HEK293 (cell line): ENCODE measurements around the gene PTPRF.

Experiments used
- CTCF ChIA-PET: fragments of 350-600 bp; formaldehyde crosslinking; extraction: SDS; loops from one replicate; lab custom pipeline; 2021; ENCODE audit warnings: antibody characterized with exemption; lab: Yijun Ruan, JAX
- POLR2A ChIA-PET: fragments of 300-600 bp; formaldehyde crosslinking; extraction: SDS; loops from one replicate; lab custom pipeline; 2020; ENCODE audit warnings: antibody characterized with exemption, inconsistent platforms; lab: Yijun Ruan, JAX
- H3K27ac ChIP-seq: fragments of 200-500 bp; sonication (Bioruptor generic); 2 replicates; pipeline ENCODE4 v1.5.1; 2014; ENCODE audit warnings: low read depth, low read length, control low read depth, inconsistent platforms; ENCODE audit errors: extremely low read depth
- H3K36me3 ChIP-seq, 2 experiments: fragments of 200-500 bp in 1 of 2; sonication (Bioruptor generic) in 1 of 2; 1 replicate in 1 of 2; 2 replicates in 1 of 2; pipeline ENCODE4 v1.5.1; 2014 to 2017; ENCODE audit warnings: inconsistent platforms in 2 of 2, low read length in 2 of 2; ENCODE audit not compliant: control insufficient read depth in 2 of 2, insufficient read depth in 1 of 2
- H3K4me1 ChIP-seq: fragments of 200-500 bp; sonication (Bioruptor generic); 2 replicates; pipeline ENCODE4 v1.5.1; 2014; ENCODE audit warnings: mild to moderate bottlenecking, low read length, inconsistent platforms; ENCODE audit not compliant: control insufficient read depth, insufficient read depth
- H3K4me3 ChIP-seq: 2 replicates; pipeline ENCODE4 v1.5.1; 2011; ENCODE audit warnings: low read depth, mild to moderate bottlenecking, control low read depth, low read length, moderate library complexity
- H3K9me3 ChIP-seq: fragments of 200-500 bp; sonication (Bioruptor generic); 2 replicates; pipeline ENCODE4 v1.5.1; 2014; ENCODE audit warnings: low read depth, low read length, inconsistent platforms; ENCODE audit not compliant: control insufficient read depth, insufficient read depth
- BCL11A ChIP-seq: fragments of 450-650 bp; formaldehyde crosslinking; IDR thresholded peaks from 2 replicates; pipeline ENCODE4 v1.5.1; 2016; ENCODE audit warnings: low read depth, missing biosample characterization, missing genetic modification characterization
- EGR2 ChIP-seq: fragments of 450-650 bp; formaldehyde crosslinking; IDR thresholded peaks from 2 replicates; pipeline ENCODE4 v1.5.1; 2016; ENCODE audit warnings: low read depth, missing biosample characterization, missing genetic modification characterization
- HOXC10 ChIP-seq: sonication (generic); formaldehyde crosslinking; IDR thresholded peaks from 2 replicates; pipeline ENCODE4 v1.8.1; 2023; ENCODE audit warnings: mild to moderate bottlenecking, missing genetic modification reagents
- HOXD13 ChIP-seq: sonication (generic); formaldehyde crosslinking; IDR thresholded peaks from 2 replicates; pipeline ENCODE4 v1.8.0; 2022; ENCODE audit warnings: missing genetic modification reagents, borderline replicate concordance
- INSM2 ChIP-seq: fragments of 450-650 bp; formaldehyde crosslinking; IDR thresholded peaks from 2 replicates; pipeline ENCODE4 v1.5.1; 2016; ENCODE audit warnings: missing biosample characterization, missing genetic modification characterization
- KLF9 ChIP-seq: fragments of 450-650 bp; formaldehyde crosslinking; IDR thresholded peaks from 2 replicates; pipeline ENCODE4 v1.5.1; 2016; ENCODE audit warnings: missing biosample characterization, missing genetic modification characterization, low read depth
- MEIS1 ChIP-seq: sonication (generic); formaldehyde crosslinking; IDR thresholded peaks from 2 replicates; pipeline ENCODE4 v1.8.1; 2022; ENCODE audit warnings: missing genetic modification reagents, mild to moderate bottlenecking, borderline replicate concordance
- PRDM1 ChIP-seq: fragments of 450-650 bp; formaldehyde crosslinking; IDR thresholded peaks from 2 replicates; pipeline ENCODE4; 2016; ENCODE audit warnings: missing biosample characterization, missing genetic modification characterization
- ZBTB20 ChIP-seq: fragments of 450-650 bp; formaldehyde crosslinking; IDR thresholded peaks from 2 replicates; pipeline ENCODE4 v1.5.1; 2016; ENCODE audit warnings: missing biosample characterization, missing genetic modification characterization
- ZFHX2 ChIP-seq: fragments of 450-650 bp; formaldehyde crosslinking; conservative IDR thresholded peaks from 2 replicates; pipeline ENCODE4 v1.5.1; 2016; ENCODE audit warnings: missing biosample characterization, missing genetic modification characterization
- ZFP3 ChIP-seq: fragments of 450-650 bp; formaldehyde crosslinking; IDR thresholded peaks from 2 replicates; pipeline ENCODE4 v1.5.1; 2016; ENCODE audit warnings: low read depth, missing biosample characterization, missing genetic modification characterization
- ZNF114 ChIP-seq: fragments of 450-650 bp; formaldehyde crosslinking; IDR thresholded peaks from 2 replicates; pipeline ENCODE4 v1.5.0; 2017; ENCODE audit warnings: missing biosample characterization, missing genetic modification characterization
- ZNF140 ChIP-seq: fragments of 450-650 bp; formaldehyde crosslinking; IDR thresholded peaks from 2 replicates; pipeline ENCODE4 v1.5.1; 2016; ENCODE audit warnings: missing biosample characterization, missing genetic modification characterization
- ZNF146 ChIP-seq: fragments of 450-650 bp; formaldehyde crosslinking; IDR thresholded peaks from 2 replicates; pipeline ENCODE4 v1.5.1; 2016; ENCODE audit warnings: missing biosample characterization, missing genetic modification characterization
- ZNF169 ChIP-seq: fragments of 450-650 bp; formaldehyde crosslinking; IDR thresholded peaks from 2 replicates; pipeline ENCODE4 v1.5.1; 2016; ENCODE audit warnings: missing biosample characterization, missing genetic modification characterization
- ZNF2 ChIP-seq: fragments of 450-650 bp; formaldehyde crosslinking; IDR thresholded peaks from 2 replicates; pipeline ENCODE4 v1.5.1; 2016; ENCODE audit warnings: missing biosample characterization, missing genetic modification characterization
- ZNF211 ChIP-seq: fragments of 450-650 bp; formaldehyde crosslinking; IDR thresholded peaks from 2 replicates; pipeline ENCODE4 v1.5.1; 2016; ENCODE audit warnings: low read depth, missing biosample characterization, missing genetic modification characterization
- ZNF221 ChIP-seq: fragments of 450-650 bp; formaldehyde crosslinking; IDR thresholded peaks from 2 replicates; pipeline ENCODE4 v1.5.1; 2017; ENCODE audit warnings: missing biosample characterization, missing genetic modification characterization, borderline replicate concordance
- ZNF621 ChIP-seq: fragments of 450-650 bp; formaldehyde crosslinking; IDR thresholded peaks from 2 replicates; pipeline ENCODE4 v1.5.1; 2017; ENCODE audit warnings: missing biosample characterization, missing genetic modification characterization
- ZNF623 ChIP-seq: fragments of 450-650 bp; formaldehyde crosslinking; IDR thresholded peaks from 2 replicates; pipeline ENCODE4 v1.5.1; 2016; ENCODE audit warnings: missing biosample characterization, missing genetic modification characterization
- ZNF768 ChIP-seq: fragments of 450-650 bp; formaldehyde crosslinking; IDR thresholded peaks from 2 replicates; pipeline ENCODE4 v1.5.1; 2018; ENCODE audit warnings: missing biosample characterization, mild to moderate bottlenecking, missing genetic modification characterization
- ZNF776 ChIP-seq: fragments of 450-650 bp; formaldehyde crosslinking; IDR thresholded peaks from 2 replicates; pipeline ENCODE4 v1.5.0; 2017; ENCODE audit warnings: missing biosample characterization, missing genetic modification characterization, borderline replicate concordance
- ZNF777 ChIP-seq: fragments of 450-650 bp; formaldehyde crosslinking; IDR thresholded peaks from 2 replicates; pipeline ENCODE4 v1.5.1; 2017; ENCODE audit warnings: missing biosample characterization, missing genetic modification characterization, borderline replicate concordance
- TF ChIP-seq, protein P1 (sequence below): fragments of 450-650 bp; formaldehyde crosslinking; IDR thresholded peaks from 2 replicates; pipeline ENCODE4 v1.5.1; 2016; ENCODE audit warnings: missing biosample characterization, missing genetic modification characterization
- TF ChIP-seq, protein P2 (sequence below): IDR thresholded peaks from 2 replicates; pipeline ENCODE4 v1.6.1; 2011; ENCODE audit warnings: mild to moderate bottlenecking, low read depth, low read length, borderline replicate concordance
- TF ChIP-seq, protein P3 (sequence below): fragments of 450-650 bp; formaldehyde crosslinking; IDR thresholded peaks from 2 replicates; pipeline ENCODE4 v1.5.1; 2016; ENCODE audit warnings: missing biosample characterization, missing genetic modification characterization

PTPRF gene

GRCh38 chr1:43532716-43533115 is 2.0 kb downstream of the PTPRF start:
- no peak overlapping the region for H3K4me3 ChIP-seq
- no peaks in the 10 kb centered on the region for H3K9me3 ChIP-seq
- H3K27ac ChIP-seq: no peak overlapping the region
- H3K4me1 ChIP-seq: peaks cover 2% of the 10 kb centered on the region; the same call in 1 of the 2 replicates
- peaks cover 0 to 12% of the 10 kb centered on the region in 2 experiments; a peak in 1 of 3 replicates for H3K36me3 ChIP-seq
- POLR2A ChIA-PET: interaction anchor here (0.7 to 1.1 kb wide), 3 partner anchors 57 to 325 kb away, joined by 3 read pairs; no protein-coding TSS in a partner anchor
- peak; percentile 39; the same call in 1 of the 2 replicates for TF ChIP-seq ZFHX2 (tag by site-specific recombination)
- 0 out of 2 replicates have a peak, but pooled peaks have one; percentile 31 for TF ChIP-seq PRDM1 (tag by site-specific recombination)
- TF ChIP-seq ZNF776 (tag by site-specific recombination): no peak
- TF ChIP-seq ZNF114 (tag by site-specific recombination): no peak
- peak; percentile 23; the same call in 1 of the 2 replicates for TF ChIP-seq EGR2 (tag by site-specific recombination)
- TF ChIP-seq, all 188 proteins: peak for 3
- CTCF ChIA-PET: interaction anchor here (0.6 to 0.8 kb wide), 6 partner anchors 22 to 119 kb away, joined by 3 to 6 read pairs (median 3); no protein-coding TSS in a partner anchor

GRCh38 chr1:43533584-43533983 is 2.9 kb downstream of the PTPRF start:
- Histone ChIP-seq H3K27ac (no peak overlapping the region), H3K36me3 (peaks cover 0 to 20% of the 10 kb centered on the region in 2 experiments; a peak in 1 of 3 replicates), H3K9me3 (no peaks in the 10 kb centered on the region), H3K4me1 (peaks cover 2% of the 10 kb centered on the region; the same call in 1 of the 2 replicates), H3K4me3 (no peak overlapping the region)
- TF ChIP-seq, protein P1, sequence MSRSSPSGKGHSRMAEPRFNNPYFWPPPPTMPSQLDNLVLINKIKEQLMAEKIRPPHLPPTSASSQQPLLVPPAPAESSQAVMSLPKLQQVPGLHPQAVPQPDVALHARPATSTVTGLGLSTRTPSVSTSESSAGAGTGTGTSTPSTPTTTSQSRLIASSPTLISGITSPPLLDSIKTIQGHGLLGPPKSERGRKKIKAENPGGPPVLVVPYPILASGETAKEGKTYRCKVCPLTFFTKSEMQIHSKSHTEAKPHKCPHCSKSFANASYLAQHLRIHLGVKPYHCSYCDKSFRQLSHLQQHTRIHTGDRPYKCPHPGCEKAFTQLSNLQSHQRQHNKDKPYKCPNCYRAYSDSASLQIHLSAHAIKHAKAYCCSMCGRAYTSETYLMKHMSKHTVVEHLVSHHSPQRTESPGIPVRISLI (tag by site-specific recombination): no peak
- TF ChIP-seq ZNF777 (tag by site-specific recombination) (no peak), ZNF768 (tag by site-specific recombination) (no peak), ZNF146 (tag by site-specific recombination) (no peak), ZNF140 (no peak)
- TF ChIP-seq, protein P2, sequence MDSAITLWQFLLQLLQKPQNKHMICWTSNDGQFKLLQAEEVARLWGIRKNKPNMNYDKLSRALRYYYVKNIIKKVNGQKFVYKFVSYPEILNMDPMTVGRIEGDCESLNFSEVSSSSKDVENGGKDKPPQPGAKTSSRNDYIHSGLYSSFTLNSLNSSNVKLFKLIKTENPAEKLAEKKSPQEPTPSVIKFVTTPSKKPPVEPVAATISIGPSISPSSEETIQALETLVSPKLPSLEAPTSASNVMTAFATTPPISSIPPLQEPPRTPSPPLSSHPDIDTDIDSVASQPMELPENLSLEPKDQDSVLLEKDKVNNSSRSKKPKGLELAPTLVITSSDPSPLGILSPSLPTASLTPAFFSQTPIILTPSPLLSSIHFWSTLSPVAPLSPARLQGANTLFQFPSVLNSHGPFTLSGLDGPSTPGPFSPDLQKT: no peak
- ChIA-PET CTCF (interaction anchor here (1.4 kb wide), 1 partner anchor 48 kb away, joined by 4 read pairs; no protein-coding TSS in a partner anchor), POLR2A (interaction anchor here (0.7 to 1.8 kb wide), 3 partner anchors 16 to 117 kb away, joined by 3 to 10 read pairs (median 7); partner anchors contain the start of gene KDM4A)

DNA sequence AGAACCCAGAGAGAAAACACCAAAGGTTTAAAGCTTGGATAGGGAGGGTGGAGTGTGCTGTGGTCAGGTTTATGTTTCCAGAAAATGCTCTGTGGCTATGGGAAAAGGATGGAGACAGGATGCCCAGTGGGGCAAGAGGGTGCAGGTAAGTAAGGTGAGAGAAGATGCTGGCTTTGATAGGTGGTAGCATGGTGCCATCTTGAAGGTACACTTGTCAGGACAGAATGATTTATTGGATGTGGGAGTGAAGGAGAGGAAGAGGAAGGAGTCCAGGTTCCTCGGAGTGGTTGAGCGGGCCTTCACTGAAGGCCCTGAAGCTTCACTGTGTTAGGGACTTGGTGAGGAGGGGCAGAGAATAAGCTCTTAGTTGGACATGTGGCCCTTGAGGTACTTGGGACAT is 3.6 kb downstream of the PTPRF start:
- Histone ChIP-seq H3K9me3 (no peaks in the 10 kb centered on the region), H3K4me1 (peaks cover 2% of the 10 kb centered on the region; the same call in 1 of the 2 replicates), H3K36me3 (peaks cover 0 to 27% of the 10 kb centered on the region in 2 experiments; a peak in 1 of 3 replicates), H3K27ac (no peak overlapping the region), H3K4me3 (no peak overlapping the region)
- ChIA-PET CTCF (interaction anchor here (0.7 to 1.4 kb wide), 4 partner anchors 9 to 502 kb away, joined by 3 to 4 read pairs (median 4); no protein-coding TSS in a partner anchor), POLR2A (interaction anchor here (1.8 kb wide), 1 partner anchor 116 kb away, joined by 10 read pairs; the partner anchor contains the start of gene KDM4A)
- TF ChIP-seq KLF9 (tag by site-specific recombination) (no peak), HOXD13 (CRISPR knock-in tag) (no peak), HOXC10 (CRISPR knock-in tag) (no peak), ZNF2 (tag by site-specific recombination) (no peak), ZFP3 (no peak), INSM2 (tag by site-specific recombination) (no peak), MEIS1 (CRISPR knock-in tag) (no peak), ZNF623 (tag by site-specific recombination) (no peak), BCL11A (no peak), ZNF169 (no peak), ZNF211 (tag by site-specific recombination) (no peak), ZNF221 (tag by site-specific recombination) (no peak), ZBTB20 (tag by site-specific recombination) (no peak), ZNF621 (tag by site-specific recombination) (no peak)
- TF ChIP-seq, protein P3, sequence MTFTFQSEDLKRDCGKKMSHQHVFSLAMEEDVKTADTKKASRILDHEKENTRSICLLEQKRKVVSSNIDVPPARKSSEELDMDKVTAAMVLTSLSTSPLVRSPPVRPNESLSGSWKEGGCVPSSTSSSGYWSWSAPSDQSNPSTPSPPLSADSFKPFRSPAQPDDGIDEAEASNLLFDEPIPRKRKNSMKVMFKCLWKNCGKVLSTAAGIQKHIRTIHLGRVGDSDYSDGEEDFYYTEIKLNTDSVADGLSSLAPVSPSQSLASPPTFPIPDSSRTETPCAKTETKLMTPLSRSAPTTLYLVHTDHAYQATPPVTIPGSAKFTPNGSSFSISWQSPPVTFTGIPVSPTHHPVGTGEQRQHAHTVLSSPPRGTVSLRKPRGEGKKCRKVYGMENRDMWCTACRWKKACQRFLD (tag by site-specific recombination): no peak
